Smooth muscle cell of the brain vasculature (primary cell): ENCODE measurements around the gene SSTR1.

Experiments used
- DNase-seq: peaks from one replicate; pipeline ENCODE4 v3.0.0-alpha.2; 2012; ENCODE audit warnings: low read depth, low spot score

The SSTR1 gene

DNA sequence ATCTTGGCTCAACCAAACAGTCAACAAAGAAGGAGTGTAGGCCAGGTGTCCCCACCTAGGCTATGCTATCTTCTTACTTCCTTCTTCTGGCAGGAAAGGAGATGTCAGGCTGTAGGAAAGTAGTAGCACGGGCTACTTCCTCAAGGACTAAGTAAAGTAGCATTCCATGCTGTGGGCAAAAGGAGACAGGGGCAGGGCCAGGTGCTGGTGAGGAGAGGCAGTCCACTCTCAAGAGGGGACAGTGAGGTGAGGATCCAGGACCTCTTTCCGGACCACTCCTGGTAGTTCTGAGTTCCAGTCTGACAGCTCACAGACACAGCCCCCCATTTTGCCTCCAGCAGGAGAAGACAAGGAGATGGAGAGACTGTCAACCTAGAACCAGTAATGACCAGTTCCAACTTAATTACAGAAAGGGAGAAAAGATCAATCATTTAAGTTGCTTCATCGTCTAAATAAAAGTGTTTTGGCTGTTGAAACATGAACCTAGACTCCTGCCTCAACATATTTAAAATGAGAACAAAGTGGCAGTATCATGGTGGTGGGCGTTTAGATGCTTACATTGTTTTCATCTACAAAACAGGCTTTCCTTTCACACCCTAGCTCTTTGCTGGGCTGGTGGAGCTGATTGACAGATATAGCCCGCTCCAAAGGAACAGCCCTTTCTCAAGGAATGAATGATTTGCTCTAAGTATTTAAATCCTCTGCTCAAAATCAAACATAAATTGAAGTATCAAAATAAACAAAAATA lies 5.1 kb upstream of the SSTR1 start:
- DNase-seq: no peak

GRCh38 chr14:38203929-38204718 lies 3.6 kb upstream of the SSTR1 start:
- no peak for DNase-seq

- no peak for DNase-seq
Measured at GRCh38 chr14:38204719-38205115, 3.0 kb upstream of the SSTR1 start.

DNA sequence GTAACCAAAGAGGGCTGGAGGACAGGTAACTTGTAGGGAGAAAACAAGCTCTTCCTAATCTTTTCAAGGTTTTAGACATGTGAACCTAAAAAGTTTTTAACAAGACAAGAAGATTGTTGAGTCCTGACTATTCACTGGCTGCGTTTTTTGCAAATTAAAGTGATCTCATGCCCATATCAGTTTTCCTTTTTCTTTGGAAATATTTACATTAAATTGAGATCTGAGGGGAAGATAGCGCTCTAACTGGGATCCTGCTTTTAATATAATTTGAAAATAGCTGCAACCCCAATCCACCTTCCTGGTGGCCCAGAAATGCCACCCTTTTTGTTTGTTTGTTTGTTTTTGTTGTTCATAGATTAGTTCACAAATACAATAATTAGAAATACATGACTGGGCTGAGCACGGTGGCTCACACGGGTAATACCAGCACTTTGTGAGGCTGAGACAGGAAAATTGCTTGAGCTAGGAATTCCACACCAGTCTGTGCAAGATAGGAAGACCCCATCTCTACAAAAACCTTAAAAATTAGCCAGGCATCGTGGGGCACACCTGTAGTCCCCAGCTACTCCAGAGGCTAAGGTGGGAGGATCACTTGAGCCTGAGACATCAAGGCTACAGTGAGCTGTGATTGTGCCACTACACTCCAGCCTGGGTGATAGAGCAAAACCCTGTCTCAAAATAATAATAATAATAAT lies 2.4 kb upstream of the SSTR1 start:
- DNase-seq: no peak

DNA sequence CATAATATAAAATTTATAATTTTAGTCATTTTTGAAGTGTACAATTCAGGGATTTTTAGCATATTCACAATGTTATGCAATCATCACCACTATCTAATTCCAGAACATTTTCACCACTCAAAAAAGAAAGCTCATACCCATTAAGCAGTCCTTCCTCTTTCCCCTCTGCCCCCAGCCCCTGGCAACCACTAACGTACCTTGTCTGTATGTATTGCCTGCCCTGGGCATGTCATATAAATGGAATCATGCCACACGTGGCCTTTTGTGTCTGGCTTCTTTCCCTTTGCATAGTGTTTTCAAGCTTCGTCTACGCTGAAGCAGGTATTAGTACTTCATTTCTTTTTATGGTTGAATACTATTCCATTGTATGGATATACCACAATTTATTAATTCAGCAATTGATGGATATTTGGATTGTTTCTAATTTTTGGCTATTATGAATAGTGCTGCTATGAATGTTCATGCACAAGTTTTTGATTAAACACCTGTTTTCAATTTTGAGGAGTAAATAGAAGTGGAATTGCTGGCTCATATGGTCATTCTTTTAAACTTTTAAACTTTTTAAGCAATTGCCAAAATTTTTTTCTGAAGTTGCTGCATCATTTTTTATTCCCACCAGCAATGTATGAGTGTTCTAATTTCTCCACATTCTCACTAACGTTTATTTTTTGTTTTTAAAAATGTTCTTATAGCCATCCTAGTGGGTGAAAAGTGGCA lies 1.6 kb upstream of the SSTR1 start:
- no peak for DNase-seq

DNA sequence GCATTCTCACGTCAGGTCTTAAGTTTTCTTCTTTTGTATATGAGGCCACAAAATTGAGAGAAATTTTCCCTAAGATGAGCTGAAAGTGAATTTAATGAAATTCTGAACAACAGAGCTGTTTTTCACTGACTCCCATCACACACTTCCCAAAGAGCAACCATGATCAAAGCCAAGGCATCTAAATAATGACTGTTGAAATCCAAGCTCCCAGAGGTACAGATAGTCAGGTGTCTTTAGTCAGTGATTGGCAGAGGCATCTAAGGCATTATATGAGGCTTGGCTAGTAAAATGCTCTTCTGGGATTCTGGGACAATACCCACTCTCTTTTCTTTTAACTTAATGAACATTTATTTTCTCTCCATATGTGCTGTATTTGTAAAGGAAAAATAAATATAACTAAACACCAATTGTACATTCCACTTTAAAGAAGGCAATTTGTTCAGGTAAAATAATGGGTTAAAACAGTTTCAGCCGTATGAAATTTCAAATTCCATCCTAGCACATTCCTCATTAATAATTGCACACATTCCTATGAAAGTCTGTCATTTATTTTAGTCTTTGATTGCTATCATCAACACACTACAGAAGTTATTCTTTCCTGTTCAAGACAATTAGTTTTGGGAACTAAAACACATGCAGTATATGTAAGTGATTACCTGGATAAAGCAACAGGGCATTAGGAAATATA lies 871 bp upstream of the SSTR1 start:
- no peak for DNase-seq

GRCh38 chr14:38207377-38207735 lies 348 bp upstream of the SSTR1 start:
- DNase-seq: no peak

GRCh38 chr14:38208618-38209562 lies 1.2 kb downstream of the SSTR1 start:
- DNase-seq: no peak

DNA sequence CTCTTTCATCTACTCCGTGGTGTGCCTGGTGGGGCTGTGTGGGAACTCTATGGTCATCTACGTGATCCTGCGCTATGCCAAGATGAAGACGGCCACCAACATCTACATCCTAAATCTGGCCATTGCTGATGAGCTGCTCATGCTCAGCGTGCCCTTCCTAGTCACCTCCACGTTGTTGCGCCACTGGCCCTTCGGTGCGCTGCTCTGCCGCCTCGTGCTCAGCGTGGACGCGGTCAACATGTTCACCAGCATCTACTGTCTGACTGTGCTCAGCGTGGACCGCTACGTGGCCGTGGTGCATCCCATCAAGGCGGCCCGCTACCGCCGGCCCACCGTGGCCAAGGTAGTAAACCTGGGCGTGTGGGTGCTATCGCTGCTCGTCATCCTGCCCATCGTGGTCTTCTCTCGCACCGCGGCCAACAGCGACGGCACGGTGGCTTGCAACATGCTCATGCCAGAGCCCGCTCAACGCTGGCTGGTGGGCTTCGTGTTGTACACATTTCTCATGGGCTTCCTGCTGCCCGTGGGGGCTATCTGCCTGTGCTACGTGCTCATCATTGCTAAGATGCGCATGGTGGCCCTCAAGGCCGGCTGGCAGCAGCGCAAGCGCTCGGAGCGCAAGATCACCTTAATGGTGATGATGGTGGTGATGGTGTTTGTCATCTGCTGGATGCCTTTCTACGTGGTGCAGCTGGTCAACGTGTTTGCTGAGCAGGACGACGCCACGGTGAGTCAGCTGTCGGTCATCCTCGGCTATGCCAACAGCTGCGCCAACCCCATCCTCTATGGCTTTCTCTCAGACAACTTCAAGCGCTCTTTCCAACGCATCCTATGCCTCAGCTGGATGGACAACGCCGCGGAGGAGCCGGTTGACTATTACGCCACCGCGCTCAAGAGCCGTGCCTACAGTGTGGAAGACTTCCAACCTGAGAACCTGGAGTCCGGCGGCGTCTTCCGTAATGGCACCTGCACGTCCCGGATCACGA lies 2.2 kb downstream of the SSTR1 start:
- no peak for DNase-seq

GRCh38 chr14:38210587-38211216 lies 3.0 kb downstream of the SSTR1 start:
- DNase-seq: no peak

DNA sequence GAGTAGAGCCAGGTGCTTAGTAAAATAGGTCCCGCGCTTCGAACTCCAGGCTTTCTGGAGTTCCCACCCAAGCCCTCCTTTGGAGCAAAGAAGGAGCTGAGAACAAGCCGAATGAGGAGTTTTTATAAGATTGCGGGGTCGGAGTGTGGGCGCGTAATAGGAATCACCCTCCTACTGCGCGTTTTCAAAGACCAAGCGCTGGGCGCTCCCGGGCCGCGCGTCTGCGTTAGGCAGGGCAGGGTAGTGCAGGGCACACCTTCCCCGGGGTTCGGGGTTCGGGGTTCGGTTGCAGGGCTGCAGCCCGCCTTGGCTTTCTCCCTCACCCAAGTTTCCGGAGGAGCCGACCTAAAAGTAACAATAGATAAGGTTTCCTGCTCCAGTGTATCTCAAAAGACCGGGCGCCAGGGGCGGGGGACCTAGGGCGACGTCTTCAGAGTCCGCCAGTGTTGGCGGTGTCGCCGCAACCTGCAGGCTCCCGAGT lies 3.6 kb downstream of the SSTR1 start:
- no peak for DNase-seq

GRCh38 chr14:38212111-38212510 lies 4.4 kb downstream of the SSTR1 start:
- no peak for DNase-seq

DNA sequence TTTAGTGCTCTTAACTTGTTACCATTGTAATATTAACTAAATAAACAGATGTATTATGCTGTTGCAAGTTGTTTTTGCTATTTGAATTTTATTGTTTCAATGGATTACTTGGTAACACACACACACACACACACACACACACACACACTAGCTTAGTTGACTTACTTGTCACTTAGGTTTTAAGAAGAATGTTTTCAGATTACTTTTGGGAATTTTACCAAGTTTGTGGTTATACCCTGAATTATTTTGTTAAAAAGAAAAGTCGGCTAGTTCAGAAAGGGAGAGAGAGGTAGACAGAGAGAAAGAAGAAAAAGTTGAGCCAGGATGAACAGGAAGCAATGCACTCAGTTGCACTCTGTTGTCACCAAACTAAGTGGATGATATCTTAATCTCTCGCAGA lies 5.3 kb downstream of the SSTR1 start:
- DNase-seq: no peak

DNA sequence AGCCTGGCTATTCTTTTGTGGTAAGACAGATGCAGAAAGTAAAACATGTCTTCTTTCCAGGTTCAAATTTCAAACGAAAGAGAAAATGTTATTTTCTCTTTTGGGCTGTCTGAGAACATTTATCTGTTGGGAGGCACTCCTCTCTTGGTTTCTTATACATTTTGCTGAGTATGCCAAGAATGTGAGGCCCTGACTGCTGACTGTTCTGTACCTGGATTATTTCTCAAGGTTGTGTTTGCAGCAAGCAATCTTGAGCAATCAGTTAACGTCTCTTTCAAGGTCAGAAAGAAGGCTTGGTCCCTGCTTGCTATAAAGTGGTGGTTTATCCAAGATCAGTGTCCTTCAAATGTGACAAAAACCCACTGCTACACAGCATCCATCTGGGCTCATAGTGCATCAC lies 9.8 kb downstream of the SSTR1 start:
- no peak for DNase-seq

DNA sequence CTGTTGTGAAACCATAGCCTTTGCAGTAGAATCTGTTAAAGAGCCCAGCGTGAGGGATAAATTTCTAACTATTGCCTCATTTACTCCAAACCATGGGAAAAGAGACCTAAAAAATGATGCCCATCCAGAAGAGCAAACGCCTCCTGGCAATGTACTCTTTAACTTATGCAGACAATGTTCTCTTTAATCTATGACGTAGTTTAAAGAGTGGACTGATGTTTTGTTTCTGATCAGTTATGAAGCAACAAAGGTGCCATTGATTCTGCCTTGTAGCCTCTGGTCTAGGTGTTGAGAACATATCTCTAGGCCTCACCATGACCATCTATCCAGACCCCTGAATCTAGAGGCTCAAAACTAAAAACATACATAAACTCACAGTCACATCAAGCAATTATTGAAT lies 13.4 kb downstream of the SSTR1 start:
- no peak for DNase-seq

- no peak for DNase-seq
Measured at GRCh38 chr14:38224338-38224737, 16.6 kb downstream of the SSTR1 start.

DNA sequence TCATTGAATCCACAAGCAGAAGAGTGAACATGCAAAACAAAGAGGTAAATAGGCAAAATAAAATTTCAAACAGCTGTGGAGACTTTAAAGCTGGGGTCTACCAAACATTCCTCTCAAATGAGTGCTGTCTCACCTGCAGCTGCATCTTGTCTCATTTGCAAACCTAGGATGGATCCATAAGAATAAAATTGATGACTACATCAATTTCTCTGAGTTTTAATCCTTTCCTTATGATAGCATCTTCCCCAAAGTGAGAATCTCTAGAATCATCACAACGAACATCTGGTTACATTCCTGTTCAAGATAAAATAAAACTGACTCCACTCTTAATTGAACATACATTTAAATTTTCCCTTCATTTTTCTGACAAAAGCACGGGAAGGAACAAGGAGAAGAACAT lies 18.2 kb downstream of the SSTR1 start:
- no peak for DNase-seq

DNA sequence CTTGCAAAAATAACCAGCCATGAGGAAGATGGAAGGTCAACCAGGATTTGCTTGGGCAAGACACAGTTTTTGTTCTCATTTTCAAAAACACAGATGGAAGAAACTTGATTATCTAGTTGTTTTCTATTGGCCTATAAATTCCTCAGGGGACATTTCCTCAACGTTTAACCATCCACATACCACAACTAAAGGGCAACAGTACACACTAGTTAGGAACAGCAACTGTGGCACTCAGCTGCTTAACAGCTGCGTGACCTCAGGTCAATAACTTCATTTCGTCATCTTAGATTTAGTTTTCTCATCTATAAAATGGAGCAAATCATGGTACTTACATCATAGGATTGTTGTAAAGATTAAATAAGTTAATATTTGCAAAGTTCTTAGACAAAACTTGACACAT lies 18.7 kb downstream of the SSTR1 start:
- DNase-seq: no peak
